Amniotic stem cell (primary cell): ENCODE measurements around the gene ZBTB7C.

ENCODE experiments used
- DNase-seq: peaks from one replicate; lab custom pipeline; 2025; lab: John Stamatoyannopoulos, UW

ZBTB7C gene

DNA sequence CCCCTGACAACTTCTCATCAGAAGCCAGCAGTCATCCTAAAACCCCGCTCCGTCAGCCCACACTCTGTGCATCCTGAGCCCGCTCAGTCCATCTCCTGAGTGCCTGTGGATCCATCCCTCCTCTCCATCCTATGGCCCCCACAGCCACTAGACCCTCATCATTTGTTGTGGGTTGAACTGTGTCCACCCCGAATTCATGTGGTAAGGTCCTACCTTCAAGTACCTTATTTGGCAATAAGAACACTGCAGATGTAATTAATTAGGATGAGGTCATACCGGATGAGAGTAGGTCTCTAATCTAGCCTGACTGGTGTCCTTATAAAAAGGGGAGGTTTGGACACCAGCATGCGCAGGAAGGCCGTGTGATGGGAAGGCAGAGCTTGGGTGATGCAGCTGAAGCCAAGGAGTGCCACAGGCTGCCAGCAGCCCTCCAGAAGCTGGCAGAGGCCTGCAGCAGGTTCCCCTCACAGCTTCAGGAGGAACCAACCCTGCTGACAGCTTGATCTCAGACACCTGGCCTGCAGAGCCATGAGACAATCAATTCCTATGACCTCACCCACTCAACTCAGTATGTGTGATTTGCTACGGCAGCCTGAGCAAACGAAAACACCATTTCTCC, 192.4 kb downstream of the ZBTB7C start:
- no peak for DNase-seq

DNA sequence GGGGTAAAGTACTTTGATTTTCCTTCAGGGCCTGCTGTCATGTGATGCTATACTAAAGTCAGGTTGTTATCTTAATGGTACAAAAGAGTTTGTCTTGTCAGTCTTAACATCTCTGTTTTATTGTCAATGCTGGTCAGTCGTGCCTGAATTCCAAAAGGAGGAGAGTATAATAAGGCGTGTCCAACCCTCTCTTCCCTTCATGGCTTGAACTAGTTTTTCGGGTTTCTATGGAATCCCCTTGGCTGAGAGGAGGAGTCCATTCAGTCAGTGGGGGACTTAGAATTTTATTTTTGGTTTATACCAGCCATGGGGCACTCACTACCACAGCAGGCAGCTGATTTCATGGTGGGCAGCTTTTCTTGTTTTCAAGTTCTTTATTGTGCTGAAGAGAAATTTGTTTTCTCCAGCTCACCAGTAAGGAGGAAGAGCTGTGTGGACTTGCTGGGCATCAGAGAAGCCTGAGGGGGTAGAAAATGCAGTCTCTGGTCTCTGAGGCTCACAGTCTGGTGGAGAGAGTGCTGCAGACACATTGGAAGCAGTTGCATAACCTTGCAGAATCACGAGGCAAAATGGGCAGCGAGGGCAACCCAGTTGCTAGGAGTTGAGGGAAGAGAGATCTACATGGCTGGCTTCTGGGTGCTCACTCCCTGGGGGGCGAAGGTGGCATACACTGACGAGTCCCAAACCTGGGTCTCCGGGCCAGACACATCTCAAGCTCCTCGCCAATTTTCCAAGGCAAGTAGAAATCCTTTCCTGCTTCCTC, 193.1 kb downstream of the ZBTB7C start:
- DNase-seq: no peak

DNA sequence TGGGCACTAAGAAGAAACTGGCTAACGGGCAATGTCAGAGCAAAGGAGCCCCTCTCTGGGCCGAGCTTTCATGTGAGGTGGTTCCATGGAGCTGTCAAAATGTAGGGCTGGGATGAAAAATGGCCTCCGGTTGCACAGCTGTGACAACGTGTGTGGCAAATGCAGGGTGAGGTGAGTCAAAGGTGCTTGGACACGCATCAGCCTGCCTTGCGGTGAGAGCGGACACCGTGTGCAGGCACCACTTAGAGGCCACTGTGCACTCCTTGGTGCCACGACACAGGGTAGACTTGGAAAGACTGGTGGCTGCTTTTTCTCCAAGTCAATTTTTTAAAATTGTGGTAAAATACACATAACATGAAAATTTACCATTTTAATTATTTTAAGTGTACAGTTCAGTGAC, 195.4 kb downstream of the ZBTB7C start:
- DNase-seq: no peak

DNA sequence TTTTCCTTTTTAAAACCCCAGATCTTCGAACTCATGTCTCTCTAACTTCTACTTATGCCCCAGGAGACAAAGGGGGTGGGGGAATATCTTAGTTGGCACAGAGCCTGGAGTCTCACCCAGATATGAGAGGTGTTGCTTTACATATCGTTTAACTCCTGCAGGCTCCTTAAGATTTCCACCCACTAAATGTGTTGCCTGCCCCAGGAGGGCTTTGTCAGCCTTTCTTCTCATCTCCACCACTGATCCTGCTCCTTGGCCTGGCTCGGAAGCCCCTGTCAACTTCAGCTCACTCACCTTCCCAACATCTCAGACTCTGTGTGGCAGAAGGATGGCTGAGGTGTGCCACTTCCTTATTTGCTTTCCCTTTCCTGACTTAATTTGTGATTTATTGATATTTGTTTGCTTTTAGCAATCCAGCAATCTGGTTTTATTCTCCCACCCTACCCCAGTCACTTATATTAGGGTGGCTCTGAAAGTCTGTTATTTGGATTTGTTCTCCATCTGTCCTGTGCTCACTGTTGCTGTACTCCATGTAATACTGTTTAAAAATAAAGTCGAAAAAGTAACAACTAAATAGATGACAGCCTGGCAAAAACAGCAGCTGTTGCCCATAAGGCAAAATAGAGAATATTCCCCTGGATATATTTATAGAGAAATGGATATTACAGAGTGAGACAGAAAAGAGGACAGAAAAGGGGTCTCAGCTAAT, 200.6 kb downstream of the ZBTB7C start:
- DNase-seq: no peak

DNA sequence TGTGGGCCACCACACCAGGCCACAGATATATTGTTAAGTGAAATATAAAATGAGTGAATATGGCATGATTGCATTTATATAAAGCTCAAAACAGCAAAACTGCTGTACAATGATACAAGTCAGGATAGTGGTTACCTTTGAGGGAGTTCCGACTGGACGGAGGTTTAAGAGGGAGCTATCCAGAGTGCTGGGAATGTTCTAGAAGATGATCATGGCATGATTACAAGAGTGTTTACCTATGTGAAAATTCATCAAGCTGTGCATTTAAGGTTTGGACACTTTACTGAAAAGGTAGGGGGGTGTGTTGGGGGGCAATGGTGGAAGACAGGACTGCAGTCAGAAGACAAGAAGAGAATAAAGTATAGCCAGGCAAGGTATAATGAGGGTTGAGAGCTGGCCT, 201.4 kb downstream of the ZBTB7C start:
- no peak for DNase-seq

DNA sequence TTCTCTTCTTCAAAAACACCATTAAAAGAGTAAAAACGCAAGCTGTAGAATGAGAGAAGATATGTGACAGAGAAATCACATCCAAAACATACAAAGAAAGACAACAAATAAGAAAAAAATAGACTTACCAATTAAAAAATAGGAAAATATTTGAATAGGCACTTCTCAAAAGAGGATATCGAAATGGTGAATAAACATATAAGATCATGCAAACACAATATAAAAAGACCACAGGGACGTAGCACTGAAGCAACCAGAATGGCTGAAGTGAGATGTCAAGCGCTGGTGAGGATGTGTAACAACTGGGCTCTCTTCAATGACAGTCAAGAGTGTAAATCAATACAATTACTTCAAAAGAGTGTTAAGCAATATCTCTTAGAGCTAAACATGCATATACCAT, 202.3 kb downstream of the ZBTB7C start:
- DNase-seq: no peak

DNA sequence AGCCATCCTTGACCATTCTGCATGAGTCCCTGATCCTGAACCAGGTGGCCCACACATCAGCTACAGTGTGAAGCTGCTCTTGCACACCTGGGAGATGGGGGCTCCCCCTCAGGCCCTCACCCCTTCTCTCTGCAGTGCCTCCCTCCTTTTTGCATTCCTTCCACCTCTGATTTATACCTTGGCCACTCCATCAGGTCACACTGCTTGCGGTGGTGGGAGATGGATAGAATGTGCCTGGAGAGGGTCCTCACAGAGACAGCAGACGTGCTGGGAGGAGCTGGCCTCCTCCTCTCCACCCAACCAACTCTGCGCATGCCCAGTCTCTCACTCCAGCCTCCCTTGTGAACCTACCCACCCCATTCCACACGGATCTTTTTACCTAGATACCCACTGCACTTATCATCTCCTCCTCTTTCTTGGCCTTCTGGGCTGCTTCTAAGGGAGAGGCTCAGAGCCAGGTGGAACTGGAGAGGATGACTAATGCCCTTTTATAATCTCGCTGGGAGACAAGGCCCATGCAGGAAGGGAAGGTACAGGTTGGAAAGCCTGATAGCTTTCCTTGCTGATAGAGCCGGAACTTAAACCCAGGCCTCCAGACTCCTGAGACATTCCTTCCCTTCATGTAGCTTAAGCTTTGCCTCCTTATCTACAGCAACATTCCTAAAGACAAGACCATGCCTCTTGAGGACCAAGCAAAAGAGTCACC, 205.1 kb downstream of the ZBTB7C start:
- no peak for DNase-seq

DNA sequence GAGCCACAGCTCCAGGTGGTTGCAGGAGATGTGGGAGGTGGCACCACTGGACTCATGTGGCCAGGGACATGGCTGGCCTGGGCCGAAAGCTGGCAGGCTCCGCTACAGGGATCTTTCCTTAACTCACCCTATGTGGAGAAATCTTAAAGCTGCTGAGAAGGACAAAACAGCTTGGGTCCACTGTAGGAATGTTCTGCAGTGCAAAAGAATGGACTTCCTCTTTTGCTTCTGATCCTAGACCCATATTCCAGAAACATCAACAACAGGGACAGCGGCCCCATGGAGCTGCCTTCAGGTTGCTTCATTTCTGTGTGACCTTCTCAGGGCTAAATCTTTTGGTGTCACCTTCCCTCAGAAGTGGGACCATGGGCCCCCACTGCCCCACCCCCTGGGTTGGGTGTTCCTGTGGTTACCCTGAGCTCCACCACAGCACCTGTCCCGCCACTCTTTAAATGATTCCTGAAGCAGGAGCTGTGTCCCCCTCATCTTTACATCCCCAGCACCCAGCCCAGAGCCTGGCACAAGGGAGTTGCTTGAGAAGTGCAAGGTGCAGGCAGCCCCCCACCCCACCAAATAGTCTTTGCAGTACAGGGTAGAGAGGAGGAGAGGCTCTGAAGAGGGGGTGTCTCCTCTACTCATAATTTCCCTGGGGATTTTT, 205.8 kb downstream of the ZBTB7C start:
- DNase-seq: no peak

DNA sequence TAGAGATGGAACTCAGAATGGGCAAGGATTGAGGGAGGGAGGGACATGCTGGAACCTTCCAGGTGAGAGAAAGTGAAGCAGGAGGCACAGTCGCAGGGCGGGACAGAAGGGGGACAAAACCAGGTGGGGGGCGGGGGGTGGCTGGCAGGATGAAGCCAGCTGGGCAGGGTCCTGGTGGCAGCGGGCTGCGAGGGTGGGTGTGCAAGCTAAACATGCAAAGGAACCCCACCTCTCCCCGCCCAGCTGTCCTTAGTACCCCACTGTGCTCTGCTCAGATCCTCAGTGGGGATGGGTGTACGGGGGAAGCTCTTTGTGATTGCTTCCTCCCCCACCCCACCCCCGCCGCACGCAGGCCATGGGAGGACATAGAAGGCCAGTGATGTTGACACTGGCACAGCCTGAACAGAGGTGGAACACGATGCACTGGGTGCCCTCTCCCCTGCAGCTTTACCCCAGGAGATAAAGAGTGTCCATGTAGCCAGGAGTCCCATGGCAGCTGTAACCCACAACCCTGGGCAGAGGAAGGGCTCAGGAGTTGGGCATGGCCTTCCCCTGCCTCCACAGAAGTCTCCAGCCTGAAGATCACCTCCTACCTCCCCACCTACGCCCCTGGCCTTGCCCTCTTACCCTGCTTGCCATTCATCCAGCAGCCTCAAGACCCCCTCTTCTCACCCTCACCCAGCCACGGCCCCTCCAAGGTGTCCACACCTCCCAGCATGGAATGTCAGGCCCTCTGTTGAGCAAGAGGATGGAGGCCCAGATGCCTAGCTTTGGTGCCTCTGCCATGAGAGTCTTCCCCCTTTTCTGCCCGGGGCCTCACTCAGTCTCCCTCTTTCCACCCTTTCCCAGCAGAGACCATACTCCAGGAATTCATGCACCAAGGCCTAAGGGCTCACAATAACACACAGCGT, 206.6 kb downstream of the ZBTB7C start:
- no peak for DNase-seq

DNA sequence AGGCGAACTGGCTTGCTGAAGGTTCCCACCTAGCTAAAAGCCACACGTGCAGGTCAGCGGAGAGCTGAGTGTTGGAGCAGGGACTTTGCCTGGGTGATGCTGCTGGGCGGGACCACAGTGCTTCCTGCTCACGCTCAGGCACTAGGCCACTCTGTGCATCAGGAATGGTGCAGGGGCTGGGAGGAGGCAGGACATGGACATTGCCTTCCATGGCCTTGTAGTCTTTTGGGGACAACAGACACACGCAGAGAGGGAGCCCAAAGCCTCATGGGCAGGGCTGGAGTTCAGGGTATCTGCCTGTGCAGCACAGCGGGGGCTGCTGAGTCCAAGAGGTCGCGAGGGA, 207.2 kb downstream of the ZBTB7C start:
- DNase-seq: no peak

DNA sequence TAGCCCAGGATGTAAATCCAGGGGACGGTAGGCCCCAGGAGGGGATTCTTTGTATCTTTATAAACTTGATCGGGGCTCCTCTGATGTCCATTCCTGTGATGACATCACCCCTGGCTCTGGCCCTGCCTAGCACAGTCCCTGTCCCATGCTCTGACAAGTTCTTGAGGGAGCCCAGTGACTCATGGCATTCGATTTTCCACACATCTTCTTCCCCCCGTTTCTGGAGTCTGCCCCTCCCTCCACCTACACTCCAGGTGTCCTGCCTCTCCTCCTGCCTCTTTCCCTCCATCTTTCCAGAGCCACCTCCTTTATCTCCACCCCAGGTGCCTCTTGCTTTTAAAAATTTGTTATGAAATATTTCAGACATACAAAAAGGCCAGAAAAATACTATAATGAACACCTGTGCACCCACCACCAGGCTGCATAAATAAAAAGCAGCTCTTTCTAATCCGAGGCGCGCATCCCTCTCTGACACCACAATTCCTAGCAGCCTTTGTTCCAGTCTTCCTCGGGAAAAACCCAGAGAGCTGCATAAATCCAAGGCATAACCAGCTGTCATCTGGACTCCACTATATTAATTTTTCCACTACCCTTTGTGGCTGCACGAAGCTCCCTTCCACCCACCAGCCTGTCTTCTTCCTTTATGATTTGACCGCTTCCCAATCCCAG, 207.7 kb downstream of the ZBTB7C start:
- no peak for DNase-seq

DNA sequence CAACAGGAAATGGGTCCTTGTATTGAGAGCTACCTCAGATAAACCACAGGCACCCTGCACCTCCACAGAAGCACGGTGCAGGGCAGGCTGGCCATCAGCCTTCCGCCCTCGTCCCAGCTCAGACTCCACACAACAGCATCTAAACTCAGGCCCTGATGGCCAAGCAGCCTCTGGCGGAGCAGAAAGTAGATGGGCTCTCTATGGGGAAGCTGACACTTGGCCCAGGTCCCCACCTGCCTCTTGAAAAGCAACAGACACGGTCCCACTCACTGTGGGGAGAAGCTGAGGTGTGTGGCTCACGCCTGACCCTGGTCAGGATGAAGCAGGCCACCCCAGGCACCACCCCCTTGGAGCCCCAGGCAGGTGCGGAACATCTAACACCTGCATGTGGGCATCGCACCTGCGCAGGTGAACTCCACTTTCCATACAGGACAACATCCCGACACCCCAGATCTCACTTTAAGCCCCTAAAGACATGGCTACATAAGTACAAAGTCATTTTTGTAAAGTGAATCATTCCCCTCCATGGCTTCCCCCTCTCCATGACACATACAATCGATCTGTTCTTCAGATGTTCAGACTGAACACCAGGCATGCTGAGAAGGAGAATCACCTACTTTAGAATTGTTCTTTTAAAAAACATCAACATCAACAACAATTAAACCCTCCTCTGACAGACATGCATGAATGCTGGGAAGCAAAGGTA, 208.4 kb downstream of the ZBTB7C start:
- no peak for DNase-seq

DNA sequence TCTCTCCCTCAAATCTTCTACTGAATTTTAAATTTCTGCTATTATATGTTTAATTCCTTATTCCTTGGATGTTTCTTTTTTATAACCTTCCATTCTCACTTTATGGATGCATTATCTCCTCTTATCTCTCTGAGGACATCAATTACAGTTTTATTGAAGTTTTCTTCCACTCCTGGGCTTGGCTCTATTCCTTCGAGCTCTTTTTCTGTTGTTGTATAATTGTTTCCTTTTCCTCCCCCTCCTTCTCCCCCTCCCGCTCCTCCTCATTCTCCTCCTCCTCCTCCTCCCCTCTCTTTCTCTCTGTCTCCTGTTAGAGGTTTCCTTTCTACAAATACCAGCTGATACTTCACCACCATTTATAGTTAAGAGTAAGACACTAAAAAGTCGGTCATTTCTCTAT, 209.8 kb downstream of the ZBTB7C start:
- DNase-seq: no peak

DNA sequence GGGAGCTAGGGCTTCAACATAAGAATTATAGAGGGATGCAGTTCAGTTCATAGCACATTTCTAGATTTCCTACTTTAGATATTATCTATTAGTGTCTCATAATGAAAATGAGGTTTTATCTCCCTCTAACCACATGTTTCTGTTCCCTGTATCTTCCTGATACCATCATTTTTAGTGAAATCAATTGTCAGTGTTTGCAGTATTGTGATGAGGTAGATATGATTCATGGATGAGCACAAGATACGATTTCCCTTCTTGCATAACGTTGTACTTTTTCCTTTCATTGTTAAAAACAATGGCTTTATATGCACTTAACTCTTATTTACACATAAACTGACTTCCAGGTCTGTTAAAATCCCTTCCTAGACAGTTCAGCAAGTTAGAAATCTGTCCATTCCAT, 211.4 kb downstream of the ZBTB7C start:
- no peak for DNase-seq

DNA sequence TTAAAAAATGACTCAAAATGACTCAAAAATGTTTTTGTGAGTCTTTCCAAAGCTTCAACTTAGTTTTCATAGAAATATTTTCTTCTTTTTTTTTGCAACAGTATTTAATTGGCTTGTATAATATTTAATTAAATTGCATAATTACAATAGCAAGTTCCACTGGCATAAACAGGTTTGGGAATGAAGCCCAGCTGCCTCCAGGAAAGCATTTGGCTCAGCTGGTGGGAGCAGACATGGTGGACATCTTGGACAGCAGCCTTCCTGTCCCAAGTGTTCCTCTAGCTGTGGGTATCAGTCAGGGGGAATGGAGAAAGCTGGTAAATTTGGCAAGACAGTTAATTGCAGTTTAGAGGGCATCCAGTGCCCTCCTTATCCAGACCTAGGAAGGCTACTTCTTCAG, 213.4 kb downstream of the ZBTB7C start:
- DNase-seq: no peak

DNA sequence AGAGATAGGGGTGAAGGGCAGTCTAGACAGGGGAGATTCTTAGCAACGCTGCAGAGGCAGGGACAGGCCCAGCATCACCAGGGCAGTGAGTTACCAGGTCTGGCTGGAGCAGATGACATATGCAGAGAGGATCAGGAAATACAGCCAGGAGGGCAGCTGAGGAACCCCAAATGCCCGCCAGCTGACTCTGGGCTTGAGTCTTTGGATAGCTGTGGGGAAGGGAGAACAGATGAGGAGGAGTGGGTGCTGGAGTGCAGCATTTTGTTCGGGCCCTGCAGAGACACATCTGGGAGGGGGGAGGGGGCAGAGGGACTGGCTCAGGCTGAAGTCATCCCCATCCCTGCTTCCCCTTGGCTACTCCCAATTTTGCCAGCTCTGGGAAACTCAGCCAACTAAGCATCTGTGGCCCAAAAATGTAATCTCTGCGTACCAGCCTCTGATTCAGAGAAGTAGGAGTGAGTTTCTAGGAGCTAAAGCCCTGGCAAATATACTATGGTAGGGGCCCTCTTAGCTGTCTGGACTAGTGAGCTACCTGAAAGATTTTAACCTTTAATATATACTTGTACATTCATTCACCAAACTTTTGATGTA, 214.5 kb downstream of the ZBTB7C start:
- no peak for DNase-seq

DNA sequence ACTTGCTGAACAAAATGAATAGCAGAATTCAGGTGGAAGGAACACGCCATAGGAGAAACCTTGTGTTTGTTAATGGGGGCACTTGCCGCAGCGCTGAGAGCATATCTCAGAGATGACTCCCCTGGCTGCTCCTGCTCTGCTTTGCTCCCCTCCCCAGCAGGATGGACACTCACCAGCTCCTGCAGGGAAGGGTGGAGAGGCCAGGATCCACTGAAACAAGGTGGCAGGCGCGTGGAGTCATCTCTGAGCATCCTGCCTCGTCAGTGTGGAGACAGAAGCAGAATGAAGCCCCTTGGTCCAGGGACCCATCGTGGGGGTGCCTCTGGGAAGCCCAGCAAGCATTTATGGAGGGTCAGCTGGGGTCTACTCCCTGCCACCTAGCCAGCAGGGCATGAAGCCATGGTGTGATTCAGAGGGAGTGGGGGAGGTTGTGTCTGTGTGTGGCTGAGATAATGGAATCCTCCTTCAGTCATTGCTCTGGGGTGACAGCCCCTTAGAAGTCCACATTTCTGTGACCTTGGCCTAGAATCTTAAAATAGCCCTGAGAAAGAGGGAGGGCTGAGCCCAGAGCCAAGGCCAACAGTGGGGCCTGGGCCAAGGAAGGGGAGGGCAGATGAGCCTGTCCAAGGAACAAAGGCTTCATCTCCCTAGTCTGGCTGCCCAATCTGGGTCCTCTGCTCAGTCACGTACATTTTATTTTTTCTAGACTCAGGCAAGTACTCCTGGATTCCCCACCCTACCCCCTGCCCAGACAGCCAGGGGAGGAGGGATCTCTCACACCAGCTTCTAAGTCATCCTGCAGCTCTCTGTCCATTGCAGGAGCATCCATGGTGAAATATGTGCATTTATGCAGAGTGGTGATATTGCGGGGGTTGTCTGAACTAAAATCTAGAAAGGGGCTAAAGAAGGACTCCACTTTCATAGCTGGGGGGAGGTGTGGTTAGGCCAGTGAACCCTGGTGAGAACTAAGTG, 215.4 kb downstream of the ZBTB7C start:
- no peak for DNase-seq

DNA sequence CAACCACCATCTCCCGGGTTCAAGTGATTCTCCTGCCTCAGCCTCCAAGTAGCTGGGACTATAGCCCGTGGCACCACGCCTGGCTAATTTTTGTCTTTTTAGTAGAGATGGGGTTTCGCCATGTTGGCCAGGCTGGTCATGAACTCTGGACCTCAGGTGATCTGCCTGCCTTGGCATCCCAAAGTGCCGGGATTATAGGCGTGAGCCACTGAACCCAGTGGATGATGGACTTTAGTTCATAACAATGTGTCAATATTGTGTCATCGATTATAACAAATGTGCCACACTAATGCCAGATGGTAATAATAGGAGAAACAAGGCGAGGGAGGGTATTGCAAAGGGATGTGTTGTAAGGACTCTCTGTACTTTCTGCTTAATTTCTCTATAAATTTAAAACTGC, 216.6 kb downstream of the ZBTB7C start:
- no peak for DNase-seq
